ENCODE measurements around the gene SPEM1. TPM values are rescaled to one million over a fixed set of nuclear protein-coding genes. Genes with fewer than 3 reads are reported as not detected.

SPEM1 gene
- total RNA-seq, 4 donors from 2014 or later, result not detected

GRCh38 chr17:7426896-7427489, 6.9 kb downstream of the SPEM1 start:
- intact Hi-C loops (cut with DNase I), result no loop called here
- TF ChIP-seq CTCF (IDR thresholded peaks at IDR 0.05) (no peak), POLR2A (IDR thresholded peaks at IDR 0.05) (no peak)
- DNase-seq, result no peak

GRCh38 chr17:7427549-7427948, 7.4 kb downstream of the SPEM1 start:
- no peaks in the 10 kb centered on the region for H3K4me1 ChIP-seq
- DNase-seq, result no peak
- WGBS, 2 donors, result 88 to 93% methylated on average over 5 to 7 of the region's 7 CpGs
- TF ChIP-seq CTCF (IDR thresholded peaks at IDR 0.05), result no peak
- no peak for TF ChIP-seq POLR2A (IDR thresholded peaks at IDR 0.05)
- H3K36me3 ChIP-seq, result no peaks in the 10 kb centered on the region
- no peaks in the 10 kb centered on the region for H3K27me3 ChIP-seq
- H3K9me3 ChIP-seq, result no peaks in the 10 kb centered on the region
- H3K4me3 ChIP-seq, result no peak overlapping the region
- intact Hi-C loops (cut with DNase I), result no loop called here
- H3K27ac ChIP-seq, result no peak overlapping the region

More at GRCh38 chr17:7426896-7427489, 6.9 kb downstream of the SPEM1 start:
- H3K36me3 ChIP-seq, result no peaks in the 10 kb centered on the region
- 73 to 81% methylated on average over 2 to 4 of the region's 29 CpGs for WGBS, 2 donors
- H3K4me3 ChIP-seq, result no peak overlapping the region
- H3K4me1 ChIP-seq, result no peaks in the 10 kb centered on the region
- no peaks in the 10 kb centered on the region for H3K27me3 ChIP-seq
- H3K9me3 ChIP-seq, result no peaks in the 10 kb centered on the region
- H3K27ac ChIP-seq, result no peak overlapping the region

GRCh38 chr17:7428557-7428956, 8.4 kb downstream of the SPEM1 start, which contains the start of gene SPEM3:
SPEM3 (plus strand) TSS chr17:7428857; CDS start chr17:7428903, 46 bp downstream.
- TF ChIP-seq POLR2A (IDR thresholded peaks at IDR 0.05) (no peak), CTCF (IDR thresholded peaks at IDR 0.05) (no peak)
- Histone ChIP-seq H3K27ac (no peak within 1 kb of the TSS), H3K4me3 (no peak within 1 kb of the TSS), H3K27me3 (no peaks in the 10 kb centered on the region), H3K4me1 (no peaks in the 10 kb centered on the region), H3K36me3 (no peaks in the 10 kb centered on the region), H3K9me3 (no peaks in the 10 kb centered on the region)
- DNase-seq, result no peak
- WGBS, 2 donors, result 58 to 73% methylated on average over 3 to 5 of the region's 5 CpGs
- intact Hi-C loops (cut with DNase I), result no loop called here

GRCh38 chr17:7429722-7430121, 9.6 kb downstream of the SPEM1 start:
- DNase-seq, result no peak
- no peaks in the 10 kb centered on the region for H3K36me3 ChIP-seq
- H3K4me1 ChIP-seq, result peaks cover 0 to 3% (median 1%) of the 10 kb centered on the region in 3 donors
- H3K27ac ChIP-seq, result no peak overlapping the region
- 93 to 98% methylated on average over 7 to 8 of the region's 10 CpGs for WGBS, 2 donors
- no peak overlapping the region for H3K4me3 ChIP-seq
- no peaks in the 10 kb centered on the region for H3K9me3 ChIP-seq
- peaks cover 0 to 5% (median 0%) of the 10 kb centered on the region in 4 donors for H3K27me3 ChIP-seq
- TF ChIP-seq POLR2A (IDR thresholded peaks at IDR 0.05) (no peak), CTCF (IDR thresholded peaks at IDR 0.05) (no peak)
- intact Hi-C loops (cut with DNase I), result no loop called here

- DNase-seq, result no peak
- Histone ChIP-seq H3K27ac (no peak overlapping the region), H3K4me1 (peaks cover 5 to 16% (median 13%) of the 10 kb centered on the region in 3 donors), H3K9me3 (no peaks in the 10 kb centered on the region), H3K4me3 (no peak overlapping the region), H3K36me3 (no peaks in the 10 kb centered on the region), H3K27me3 (peaks cover 0 to 17% (median 0%) of the 10 kb centered on the region in 4 donors)
- TF ChIP-seq CTCF (IDR thresholded peaks at IDR 0.05) (no peak), POLR2A (IDR thresholded peaks at IDR 0.05) (no peak)
- WGBS, 2 donors, result 64% methylated on average over 1 of the region's 1 CpG; no CpG with 5 or more reads in 1 of the 2 donors
- intact Hi-C loops (cut with DNase I), result no loop called here
Observed at GRCh38 chr17:7431231-7431630, 11.1 kb downstream of the SPEM1 start.

Measured in esophagus squamous epithelium (tissue), 5 donors.